GM08714 (cell line): ENCODE measurements around the gene SEC14L1.

Source experiments
- H3K4me3 ChIP-seq: fragments of 200-500 bp; sonication (Bioruptor generic); 2 replicates; pipeline ENCODE4 v1.5.1; 2014; ENCODE audit warnings: mild to moderate bottlenecking, low read length, inconsistent platforms
- ZNF274 ChIP-seq: IDR thresholded peaks from 2 replicates; pipeline ENCODE4 v1.6.1; 2012; ENCODE audit warnings: mild to moderate bottlenecking, low read depth, low read length

Gene SEC14L1

DNA sequence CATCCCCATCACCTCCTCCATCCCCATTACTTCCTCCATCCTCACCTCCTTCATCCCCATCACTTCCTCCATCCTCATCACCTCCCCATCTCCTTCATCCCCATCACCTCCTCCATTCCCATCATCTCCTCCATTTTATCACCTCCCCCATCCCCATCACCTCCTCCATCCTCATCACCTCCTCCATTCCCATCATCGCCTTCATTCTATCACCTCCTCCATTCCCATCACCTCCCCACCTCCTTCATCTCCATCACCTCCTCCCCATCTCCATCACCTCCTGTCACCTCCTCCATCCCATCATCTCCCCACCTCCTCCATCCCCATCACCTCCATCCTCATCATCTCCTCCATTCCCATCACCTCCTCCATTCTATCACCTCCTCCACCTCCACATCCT lies 116.4 kb downstream of the SEC14L1 start:
- no peak overlapping the region for H3K4me3 ChIP-seq
- no peak for TF ChIP-seq ZNF274

DNA sequence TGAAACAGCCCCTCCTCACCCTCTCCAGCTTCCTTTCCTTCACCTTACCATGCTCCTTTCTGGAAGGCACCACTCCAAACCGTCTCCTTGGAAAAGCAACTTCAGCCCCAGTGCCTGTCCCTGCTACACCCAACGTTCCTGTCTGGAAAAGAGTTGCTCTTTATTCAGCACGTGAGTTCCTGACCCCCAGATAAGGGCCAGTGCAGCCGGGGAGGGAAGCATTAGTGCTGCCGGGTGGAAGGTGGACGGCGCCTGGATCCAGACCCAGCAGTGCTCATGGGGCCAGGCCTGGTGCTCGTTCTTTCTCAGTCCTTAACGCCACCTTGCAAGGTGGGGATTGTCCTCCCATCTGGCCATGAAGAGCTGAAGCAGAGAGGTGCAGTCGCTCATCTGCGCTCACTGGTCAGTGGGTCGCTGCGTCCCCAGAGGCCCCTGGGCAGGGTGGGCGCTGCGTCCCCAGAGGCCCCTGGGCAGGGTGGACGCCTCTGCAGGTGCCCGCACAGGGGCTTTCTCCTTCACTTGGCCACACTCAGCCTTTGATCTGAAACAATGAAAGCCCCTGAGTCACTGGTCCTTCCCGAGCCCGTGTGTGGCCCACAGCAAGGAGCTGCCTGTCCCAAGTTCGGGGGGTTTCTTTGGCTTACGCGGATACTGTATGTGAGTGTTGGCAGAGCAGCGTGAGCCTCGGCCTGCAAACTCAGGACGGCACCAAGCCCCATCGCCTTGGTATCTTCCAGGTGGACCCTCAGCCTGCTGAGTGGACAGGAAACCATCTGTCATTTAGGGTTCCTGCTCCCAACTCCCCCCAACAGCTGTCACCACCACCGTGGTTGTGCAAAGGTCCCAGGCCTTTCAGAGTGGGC lies 117.1 kb downstream of the SEC14L1 start:
- H3K4me3 ChIP-seq: no peak overlapping the region
- TF ChIP-seq ZNF274: no peak

GRCh38 chr17:77258638-77259037 lies 117.9 kb downstream of the SEC14L1 start:
- TF ChIP-seq ZNF274: no peak

DNA sequence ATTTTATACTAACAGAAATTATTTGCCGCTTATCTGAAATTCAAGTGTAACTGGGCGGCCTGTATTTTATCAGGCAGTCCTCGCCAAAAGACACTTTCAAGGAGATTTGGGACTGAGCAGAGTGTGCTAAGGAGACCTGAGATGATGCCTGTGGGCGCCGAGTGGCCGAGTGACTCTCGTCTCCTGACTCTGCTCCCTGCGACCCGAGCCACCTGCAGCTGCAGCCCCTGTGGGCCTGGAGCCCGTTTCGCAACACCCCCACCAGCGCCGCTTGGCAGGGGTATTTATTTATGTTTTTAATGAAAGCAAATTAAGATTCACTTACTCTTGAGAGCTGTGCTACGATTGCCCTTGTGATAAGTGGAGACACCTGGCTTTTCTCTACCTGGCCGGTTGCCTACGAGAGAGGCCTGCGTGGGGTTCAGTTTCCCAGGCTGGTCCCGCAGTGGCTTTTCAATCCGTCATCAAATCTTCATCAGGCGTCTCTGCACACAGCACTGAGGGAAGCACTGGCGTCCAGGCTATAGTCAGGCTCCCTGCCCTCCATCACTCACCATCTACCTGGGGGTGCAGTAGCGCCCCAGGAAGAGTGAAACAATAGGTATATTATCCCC lies 124.0 kb downstream of the SEC14L1 start:
- no peak overlapping the region for H3K4me3 ChIP-seq
- no peak for TF ChIP-seq ZNF274

More at GRCh38 chr17:77258638-77259037, 117.9 kb downstream of the SEC14L1 start:
- H3K4me3 ChIP-seq: no peak overlapping the region

DNA sequence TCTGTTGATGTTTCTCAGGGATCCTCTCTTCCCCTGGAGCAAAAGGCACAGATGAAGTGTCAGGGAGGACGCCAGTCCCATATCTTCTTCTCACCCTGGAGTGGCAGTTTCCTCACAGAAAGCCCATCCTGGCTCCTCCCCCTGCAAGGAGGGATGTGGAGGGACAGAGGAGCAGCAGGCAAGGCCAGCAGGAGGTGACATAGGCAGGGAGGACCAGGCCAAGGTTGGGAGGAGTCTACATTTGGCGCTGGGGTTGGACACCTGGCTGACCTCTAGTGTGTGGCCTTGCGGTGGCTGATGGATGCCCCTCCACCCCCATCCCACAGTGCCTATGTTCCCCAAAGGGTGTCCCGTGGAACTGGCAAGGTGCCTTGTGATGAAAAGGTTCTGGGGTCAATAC lies 125.4 kb downstream of the SEC14L1 start:
- no peak for TF ChIP-seq ZNF274
- no peak overlapping the region for H3K4me3 ChIP-seq
